ENCODE data around the gene WDCP. TPM values are rescaled to one million over a fixed set of nuclear protein-coding genes. Genes with fewer than 3 reads are reported as not detected.

The WDCP gene
- total and polyA plus RNA-seq, 10 of the 15 experiments (the other 5 are each of a cell fraction or from before 2014, with no cell fraction given): 5.5 to 21.3 (median 13.2) TPM

DNA sequence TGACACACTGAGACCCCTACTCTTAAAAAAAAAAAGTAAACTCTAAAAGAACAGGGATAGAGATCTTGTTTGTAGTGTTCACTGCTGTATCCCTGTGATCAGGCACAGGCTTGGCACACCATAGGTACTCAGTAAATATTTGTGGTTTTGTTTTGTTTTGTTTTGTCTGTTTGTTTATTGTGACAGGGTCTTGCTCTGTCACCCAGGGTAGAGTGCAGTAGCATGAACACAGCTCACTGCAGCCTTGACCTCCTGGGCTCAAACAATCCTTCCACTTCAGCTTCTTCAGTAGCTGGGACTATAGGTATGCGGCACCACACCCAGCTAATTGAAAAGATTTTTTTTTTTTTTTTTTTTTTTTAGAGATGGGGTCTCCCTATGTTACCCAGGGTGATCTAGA is 5.8 kb upstream of the WDCP start:
- Histone ChIP-seq H3K9me3 (replicated peaks; ENCODE audit: control insufficient read depth, insufficient read depth, low read length) (no peaks in the 10 kb centered on the region), H3K36me3 (ENCODE audit: control insufficient read depth in 2 of 2, insufficient read depth in 2 of 2, low read length in 1 of 2) (no peaks in the 10 kb centered on the region), H3K4me2 (ENCODE audit: control insufficient read depth, insufficient read depth) (no peak overlapping the region), H3K4me3 (no peak overlapping the region), H2AFZ (ENCODE audit: control insufficient read depth, low read depth, low read length) (no peak overlapping the region), H3K79me2 (ENCODE audit: control insufficient read depth, insufficient read depth, low read length) (no peaks in the 10 kb centered on the region), H3K9ac (ENCODE audit: control insufficient read depth, insufficient read depth, low read length) (no peak overlapping the region), H3K4me1 (ENCODE audit: control insufficient read depth, insufficient read depth, low read length) (0 out of 2 replicates have a peak, but pooled peaks cover 3% of the 10 kb centered on the region), H3K27me3 (replicated peaks in 1 of 2; ENCODE audit: control insufficient read depth in 2 of 2, insufficient read depth in 2 of 2, low read length in 1 of 2) (peaks cover 0 to 5% of the 10 kb centered on the region in 2 experiments; a peak in 3 of 4 replicates), H3K27ac (ENCODE audit: control insufficient read depth, insufficient read depth) (no peak overlapping the region), H4K20me1 (ENCODE audit: control insufficient read depth, insufficient read depth) (no peaks in the 10 kb centered on the region)
- intact Hi-C loops (cut with micrococcal nuclease; ENCODE audit: unreplicated experiment) (no loop called here), in situ Hi-C loops (cut with MboI) (no loop called here)
- DNase-seq (ENCODE audit: low read depth, low spot score) (no peak), ATAC-seq (no peak), FAIRE-seq (no peak)
- SMC1A ChIA-PET (ENCODE audit: uncharacterized antibody, unreplicated experiment): no interaction called here
- no TSS peak for BruUV-seq (replicated peaks)
- POLR2A ChIA-PET: interaction anchor here (0.7 to 1.7 kb wide), 3 partner anchors 23 to 329 kb away, joined by 3 to 6 read pairs (median 4); partner anchors contain the start of gene SF3B6
- TF ChIP-seq MTA2 (IDR thresholded peaks at IDR 0.05; ENCODE audit: low read depth): no peak
- TF ChIP-seq RAD21 (IDR thresholded peaks at IDR 0.05; ENCODE audit: insufficient read depth, low read depth, low read length): no peak
- no peak for TF ChIP-seq EZH2 (IDR thresholded peaks at IDR 0.05; ENCODE audit: borderline replicate concordance, control insufficient read depth, low read depth, low read length)
- TF ChIP-seq POU2F2 (IDR thresholded peaks at IDR 0.05; ENCODE audit: borderline replicate concordance, low read depth, low read length): no peak
- TF ChIP-seq, protein P1, sequence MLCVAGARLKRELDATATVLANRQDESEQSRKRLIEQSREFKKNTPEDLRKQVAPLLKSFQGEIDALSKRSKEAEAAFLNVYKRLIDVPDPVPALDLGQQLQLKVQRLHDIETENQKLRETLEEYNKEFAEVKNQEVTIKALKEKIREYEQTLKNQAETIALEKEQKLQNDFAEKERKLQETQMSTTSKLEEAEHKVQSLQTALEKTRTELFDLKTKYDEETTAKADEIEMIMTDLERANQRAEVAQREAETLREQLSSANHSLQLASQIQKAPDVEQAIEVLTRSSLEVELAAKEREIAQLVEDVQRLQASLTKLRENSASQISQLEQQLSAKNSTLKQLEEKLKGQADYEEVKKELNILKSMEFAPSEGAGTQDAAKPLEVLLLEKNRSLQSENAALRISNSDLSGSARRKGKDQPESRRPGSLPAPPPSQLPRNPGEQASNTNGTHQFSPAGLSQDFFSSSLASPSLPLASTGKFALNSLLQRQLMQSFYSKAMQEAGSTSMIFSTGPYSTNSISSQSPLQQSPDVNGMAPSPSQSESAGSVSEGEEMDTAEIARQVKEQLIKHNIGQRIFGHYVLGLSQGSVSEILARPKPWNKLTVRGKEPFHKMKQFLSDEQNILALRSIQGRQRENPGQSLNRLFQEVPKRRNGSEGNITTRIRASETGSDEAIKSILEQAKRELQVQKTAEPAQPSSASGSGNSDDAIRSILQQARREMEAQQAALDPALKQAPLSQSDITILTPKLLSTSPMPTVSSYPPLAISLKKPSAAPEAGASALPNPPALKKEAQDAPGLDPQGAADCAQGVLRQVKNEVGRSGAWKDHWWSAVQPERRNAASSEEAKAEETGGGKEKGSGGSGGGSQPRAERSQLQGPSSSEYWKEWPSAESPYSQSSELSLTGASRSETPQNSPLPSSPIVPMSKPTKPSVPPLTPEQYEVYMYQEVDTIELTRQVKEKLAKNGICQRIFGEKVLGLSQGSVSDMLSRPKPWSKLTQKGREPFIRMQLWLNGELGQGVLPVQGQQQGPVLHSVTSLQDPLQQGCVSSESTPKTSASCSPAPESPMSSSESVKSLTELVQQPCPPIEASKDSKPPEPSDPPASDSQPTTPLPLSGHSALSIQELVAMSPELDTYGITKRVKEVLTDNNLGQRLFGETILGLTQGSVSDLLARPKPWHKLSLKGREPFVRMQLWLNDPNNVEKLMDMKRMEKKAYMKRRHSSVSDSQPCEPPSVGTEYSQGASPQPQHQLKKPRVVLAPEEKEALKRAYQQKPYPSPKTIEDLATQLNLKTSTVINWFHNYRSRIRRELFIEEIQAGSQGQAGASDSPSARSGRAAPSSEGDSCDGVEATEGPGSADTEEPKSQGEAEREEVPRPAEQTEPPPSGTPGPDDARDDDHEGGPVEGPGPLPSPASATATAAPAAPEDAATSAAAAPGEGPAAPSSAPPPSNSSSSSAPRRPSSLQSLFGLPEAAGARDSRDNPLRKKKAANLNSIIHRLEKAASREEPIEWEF (IDR thresholded peaks at IDR 0.05; ENCODE audit: insufficient replicate concordance, low read depth, low read length): no peak
- TF ChIP-seq, protein P2, sequence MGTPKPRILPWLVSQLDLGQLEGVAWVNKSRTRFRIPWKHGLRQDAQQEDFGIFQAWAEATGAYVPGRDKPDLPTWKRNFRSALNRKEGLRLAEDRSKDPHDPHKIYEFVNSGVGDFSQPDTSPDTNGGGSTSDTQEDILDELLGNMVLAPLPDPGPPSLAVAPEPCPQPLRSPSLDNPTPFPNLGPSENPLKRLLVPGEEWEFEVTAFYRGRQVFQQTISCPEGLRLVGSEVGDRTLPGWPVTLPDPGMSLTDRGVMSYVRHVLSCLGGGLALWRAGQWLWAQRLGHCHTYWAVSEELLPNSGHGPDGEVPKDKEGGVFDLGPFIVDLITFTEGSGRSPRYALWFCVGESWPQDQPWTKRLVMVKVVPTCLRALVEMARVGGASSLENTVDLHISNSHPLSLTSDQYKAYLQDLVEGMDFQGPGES (IDR thresholded peaks at IDR 0.05): no peak
- no peak for TF ChIP-seq TBL1XR1 (IDR thresholded peaks at IDR 0.05; ENCODE audit: low read depth, low read length)
- no peak for TF ChIP-seq SUZ12 (IDR thresholded peaks at IDR 0.05; ENCODE audit: unreplicated experiment)
- no peak for TF ChIP-seq JUNB (IDR thresholded peaks at IDR 0.05)
- no peak for TF ChIP-seq CBX3 (IDR thresholded peaks at IDR 0.05; ENCODE audit: borderline replicate concordance, low read depth)
- TF ChIP-seq SMAD5 (IDR thresholded peaks at IDR 0.05; ENCODE audit: low read depth): no peak
- TF ChIP-seq BRCA1 (IDR thresholded peaks at IDR 0.05; ENCODE audit: low read depth, low read length): no peak
- TF ChIP-seq, protein P3, sequence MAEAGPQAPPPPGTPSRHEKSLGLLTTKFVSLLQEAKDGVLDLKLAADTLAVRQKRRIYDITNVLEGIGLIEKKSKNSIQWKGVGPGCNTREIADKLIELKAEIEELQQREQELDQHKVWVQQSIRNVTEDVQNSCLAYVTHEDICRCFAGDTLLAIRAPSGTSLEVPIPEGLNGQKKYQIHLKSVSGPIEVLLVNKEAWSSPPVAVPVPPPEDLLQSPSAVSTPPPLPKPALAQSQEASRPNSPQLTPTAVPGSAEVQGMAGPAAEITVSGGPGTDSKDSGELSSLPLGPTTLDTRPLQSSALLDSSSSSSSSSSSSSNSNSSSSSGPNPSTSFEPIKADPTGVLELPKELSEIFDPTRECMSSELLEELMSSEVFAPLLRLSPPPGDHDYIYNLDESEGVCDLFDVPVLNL (IDR thresholded peaks at IDR 0.05; ENCODE audit: low read depth, low read length): no peak
- no peak for TF ChIP-seq IKZF1 (conservative IDR thresholded peaks at IDR 0.05)
- TF ChIP-seq SMC3 (IDR thresholded peaks at IDR 0.05; ENCODE audit: borderline replicate concordance, low read length): no peak
- RAD21 ChIA-PET (ENCODE audit: unreplicated experiment): no interaction called here
- CTCF ChIA-PET: no interaction called here
- 93% methylated on average over 1 of the region's 1 CpG for WGBS (ENCODE audit: insufficient coverage, insufficient replicate concordance, low lambda C conversion rate, missing lambda C conversion rate)

All from GM12878 (cell line).